K562 (cell line): ENCODE measurements around the gene DNASE1L2. TPM values are rescaled to one million over a fixed set of nuclear protein-coding genes. Genes with fewer than 3 reads are reported as not detected.

Experiments used
- ATAC-seq: fragments of 200-7000 bp; cut with Tn5 transposase; 3 replicates; pipeline ENCODE4 v1.9.1; 2020; ENCODE audit warnings: moderate library complexity
- BruUV-seq: library from RNA; stranded (reverse); fragments of 400-500 nt; replicated peaks from 2 replicates; lab custom pipeline; 2021; lab: Mats Ljungman, UMichigan
- CTCF ChIA-PET: fragments of 300-600 bp; formaldehyde crosslinking; extraction: SDS; loops from one replicate; lab custom pipeline; 2021; ENCODE audit warnings: low intra/inter-chr PET ratio; lab: Yijun Ruan, JAX
- POLR2A ChIA-PET: fragments of 300-600, 350-650 bp; sonication (Branson Sonifier 250); formaldehyde crosslinking; extraction: SDS; loops from one replicate; lab custom pipeline; 2021; ENCODE audit warnings: antibody characterized with exemption, inconsistent platforms; lab: Yijun Ruan, JAX
- DNase-seq, 4 experiments: peaks; one replicate each; pipeline versions ENCODE4 v3.0.0 to v3.0.0-alpha.2; 2011 to 2018; ENCODE audit warnings: low spot score in 3 of 4, mixed read lengths in 3 of 4; ENCODE audit errors: extremely low read depth in 1 of 4
- FAIRE-seq: peaks from 2 replicates; lab custom pipeline; 2011; peaks lifted over from hg19 to GRCh38; lab: Jason Lieb, UNC
- H2AFZ ChIP-seq: 2 replicates; pipeline ENCODE4 v1.6.0; 2011; ENCODE audit warnings: low read depth, low read length, control low read depth, inconsistent platforms
- H3K27ac ChIP-seq: fragments of 200-600 bp; 3 replicates; pipeline ENCODE4 v1.8.0; 2011; ENCODE audit warnings: low read depth, mild to moderate bottlenecking, control low read depth, inconsistent platforms, low read length, moderate library complexity, mixed read lengths; ENCODE audit errors: extremely low read depth
- H3K27me3 ChIP-seq, 2 experiments: fragments of 300-600 bp in 1 of 2; 2 replicates in 1 of 2; 3 replicates in 1 of 2; pipeline versions ENCODE4 v1.6.0 to v1.8.0; 2011; ENCODE audit warnings: inconsistent platforms in 2 of 2, low read length in 2 of 2, mild to moderate bottlenecking in 1 of 2, mixed read lengths in 1 of 2, moderate library complexity in 1 of 2; ENCODE audit not compliant: control insufficient read depth in 2 of 2, insufficient read depth in 2 of 2
- H3K36me3 ChIP-seq: fragments of 300-600 bp; 3 replicates; pipeline ENCODE4 v1.8.0; 2011; ENCODE audit warnings: mild to moderate bottlenecking, low read length, inconsistent platforms; ENCODE audit not compliant: control insufficient read depth, insufficient read depth
- H3K4me1 ChIP-seq, 2 experiments: fragments of 200-600 bp in 1 of 2; replicated peaks in 1 of 2; 2 replicates in 1 of 2; 3 replicates in 1 of 2; pipeline versions ENCODE4 v1.5.1 to v1.8.0; 2011; ENCODE audit warnings: inconsistent platforms in 2 of 2, low read length in 2 of 2, mild to moderate bottlenecking in 1 of 2, mixed read lengths in 1 of 2, moderate library complexity in 1 of 2; ENCODE audit not compliant: control insufficient read depth in 2 of 2, insufficient read depth in 2 of 2
- H3K4me2 ChIP-seq: 2 replicates; pipeline ENCODE4 v1.6.1; 2011; ENCODE audit warnings: low read length, control low read depth, inconsistent platforms, mixed read lengths; ENCODE audit not compliant: insufficient read depth
- H3K4me3 ChIP-seq: fragments of 200-600 bp; sonication (generic), shearing (Covaris generic); 2 replicates; pipeline ENCODE4 v1.5.1; 2016; ENCODE audit warnings: control low read depth, inconsistent platforms
- H3K79me2 ChIP-seq: fragments of 200-600 bp; 3 replicates; pipeline ENCODE4 v1.8.0; 2011; ENCODE audit warnings: low read length, inconsistent platforms; ENCODE audit not compliant: control insufficient read depth, insufficient read depth
- H3K9ac ChIP-seq, 2 experiments: 2 replicates each; pipeline versions ENCODE4 v1.6.0 to v1.6.1; 2011; ENCODE audit warnings: low read depth in 2 of 2, low read length in 2 of 2, control low read depth in 1 of 2, inconsistent platforms in 1 of 2, mild to moderate bottlenecking in 1 of 2, mixed read lengths in 1 of 2; ENCODE audit not compliant: insufficient read depth in 1 of 2
- H3K9me1 ChIP-seq: one replicate; pipeline ENCODE4 v1.6.0; 2011; ENCODE audit warnings: inconsistent platforms, mild to moderate bottlenecking, low read length, moderate library complexity; ENCODE audit not compliant: control insufficient read depth, insufficient read depth
- H3K9me3 ChIP-seq: replicated peaks from 2 replicates; pipeline ENCODE4 v1.5.1; 2011; ENCODE audit warnings: low read depth, low read length, inconsistent platforms; ENCODE audit not compliant: control insufficient read depth, insufficient read depth
- H4K20me1 ChIP-seq: replicated peaks from 2 replicates; pipeline ENCODE4 v1.6.1; 2011; ENCODE audit warnings: low read length, inconsistent platforms, mixed read lengths; ENCODE audit not compliant: control insufficient read depth, insufficient read depth
- MCM5 ChIP-seq: fragments of 450-650 bp; IDR thresholded peaks from 2 replicates; pipeline ENCODE4 v1.6.1; 2016; ENCODE audit warnings: low read depth
- PTTG1 ChIP-seq: fragments of 450-650 bp; IDR thresholded peaks from 2 replicates; pipeline ENCODE4 v1.6.1; 2016; ENCODE audit warnings: low read depth, mild to moderate bottlenecking, missing genetic modification characterization, missing compliant biosample characterization
- RCOR1 ChIP-seq, 2 experiments: IDR thresholded peaks; 2 replicates each; pipeline ENCODE4 v1.6.1; 2012; ENCODE audit warnings: low read depth in 2 of 2, low read length in 2 of 2, borderline replicate concordance in 1 of 2, improper control_type of control experiment in 1 of 2
- SIRT6 ChIP-seq: IDR thresholded peaks from one replicate; pipeline ENCODE4 v1.6.1; 2012; ENCODE audit warnings: low read depth, mild to moderate bottlenecking, control low read depth, inconsistent platforms, low read length, moderate library complexity
- TGIF2 ChIP-seq: sonication (generic); formaldehyde crosslinking; IDR thresholded peaks from 2 replicates; pipeline ENCODE4 v1.8.1; 2022; ENCODE audit warnings: mild to moderate bottlenecking, missing genetic modification reagents, moderate library complexity
- ZC3H8 ChIP-seq: fragments of 450-650 bp; IDR thresholded peaks from 2 replicates; pipeline ENCODE4 v1.6.1; 2017
- ZFPM2 ChIP-seq: fragments of 250-450 bp; sonication (Bioruptor Pico); IDR thresholded peaks from 2 replicates; pipeline ENCODE4 v1.5.1; 2022; ENCODE audit warnings: mild to moderate bottlenecking
- ZNF184 ChIP-seq: sonication (generic); formaldehyde crosslinking; IDR thresholded peaks from 2 replicates; pipeline ENCODE4 v1.5.0; 2020; ENCODE audit warnings: missing genetic modification reagents
- ZNF436 ChIP-seq: fragments of 250-450, 450-650 bp; sonication (Bioruptor Pico); formaldehyde crosslinking; IDR thresholded peaks from 2 replicates; pipeline ENCODE4 v1.7.0; 2020; ENCODE audit warnings: mild to moderate bottlenecking
- ZNF511 ChIP-seq: sonication (generic); formaldehyde crosslinking; IDR thresholded peaks from 2 replicates; pipeline ENCODE4 v1.8.0; 2022; ENCODE audit warnings: mild to moderate bottlenecking, missing genetic modification reagents
- ZNF589 ChIP-seq: fragments of 200-800 bp; sonication (Bioruptor generic); IDR thresholded peaks from 2 replicates; pipeline ENCODE4 v1.6.1; 2016; ENCODE audit warnings: low read depth, missing genetic modification characterization, missing compliant biosample characterization
- ZSCAN29 ChIP-seq: fragments of 450-650 bp; IDR thresholded peaks from 2 replicates; pipeline ENCODE4 v1.6.1; 2017
- WGBS: fragments of 100-300 bp; shearing (Covaris generic); methylation state at CpG from one replicate; pipeline ENCODE4 v1.1.6; 2016; ENCODE audit warnings: low coverage, mixed read lengths; ENCODE audit not compliant: insufficient coverage; ENCODE audit errors: missing lambda C conversion rate; 5-methylcytosine and 5-hydroxymethylcytosine counted together
- in situ Hi-C: fragments of 300-500 bp; cut with MboI; formaldehyde crosslinking; loops from 4 replicates; pipeline ENCODE4 v1.15.0; 2018; ENCODE audit warnings: inconsistent platforms, mixed read lengths
- intact Hi-C: fragments of 100-400 bp; cut with micrococcal nuclease; formaldehyde crosslinking; loops from 2 replicates; pipeline ENCODE4 v1.14.2; 2022
- polyA plus RNA-seq, 8 experiments: library from polyadenylated mRNA; depleted of rRNA in 4 of 8; stranded (reverse) in 5 of 8; unstranded in 3 of 8; fragments of >200 nt; fragmentation: Nextera tagmentation in 2 of 8; fragmentation: Illumina TruSeq in 1 of 8; extraction: Ambion mirVana in 2 of 8; extraction: Trizol in 1 of 8; gene quantifications; 2 replicates each; pipeline versions ENCODE4 v1.2.1 to v1.2.3, GENCODE V29; 2011 to 2014; ENCODE audit warnings: inconsistent platforms in 1 of 8, missing spikeins in 1 of 8
- total RNA-seq, 7 experiments: library from RNA; depleted of rRNA in 6 of 7; stranded (reverse); fragments of >200 nt in 6 of 7; fragmentation: Illumina TruSeq in 2 of 7; extraction: Trizol in 2 of 7; gene quantifications; 2 replicates each; pipeline versions ENCODE4 v1.2.1 to v1.2.3, GENCODE V29; 2011 to 2021; ENCODE audit warnings: low replicate concordance in 1 of 7
- TF ChIP-seq, protein P1 (sequence below): fragments of 250-450 bp; sonication (Bioruptor Pico); IDR thresholded peaks from 2 replicates; pipeline ENCODE4 v1.4.0; 2020; ENCODE audit warnings: mild to moderate bottlenecking, moderate library complexity, borderline replicate concordance
- TF ChIP-seq, protein P2 (sequence below): fragments of 250-450 bp; sonication (Bioruptor Pico); IDR thresholded peaks from 2 replicates; pipeline ENCODE4 v1.8.0; 2022; ENCODE audit warnings: inconsistent platforms, mild to moderate bottlenecking, moderate library complexity, borderline replicate concordance
- TF ChIP-seq, protein P3 (sequence below): sonication (generic); formaldehyde crosslinking; IDR thresholded peaks from 2 replicates; pipeline ENCODE4 v1.4.0; 2020; ENCODE audit warnings: mild to moderate bottlenecking, missing genetic modification reagents

The DNASE1L2 gene
- total and polyA plus RNA-seq, 9 of the 15 experiments (the other 6 are each of a cell fraction or from before 2014, with no cell fraction given), result 0.08 to 2.7 (median 1.7) TPM; not detected in 1

- TF ChIP-seq, protein P1, sequence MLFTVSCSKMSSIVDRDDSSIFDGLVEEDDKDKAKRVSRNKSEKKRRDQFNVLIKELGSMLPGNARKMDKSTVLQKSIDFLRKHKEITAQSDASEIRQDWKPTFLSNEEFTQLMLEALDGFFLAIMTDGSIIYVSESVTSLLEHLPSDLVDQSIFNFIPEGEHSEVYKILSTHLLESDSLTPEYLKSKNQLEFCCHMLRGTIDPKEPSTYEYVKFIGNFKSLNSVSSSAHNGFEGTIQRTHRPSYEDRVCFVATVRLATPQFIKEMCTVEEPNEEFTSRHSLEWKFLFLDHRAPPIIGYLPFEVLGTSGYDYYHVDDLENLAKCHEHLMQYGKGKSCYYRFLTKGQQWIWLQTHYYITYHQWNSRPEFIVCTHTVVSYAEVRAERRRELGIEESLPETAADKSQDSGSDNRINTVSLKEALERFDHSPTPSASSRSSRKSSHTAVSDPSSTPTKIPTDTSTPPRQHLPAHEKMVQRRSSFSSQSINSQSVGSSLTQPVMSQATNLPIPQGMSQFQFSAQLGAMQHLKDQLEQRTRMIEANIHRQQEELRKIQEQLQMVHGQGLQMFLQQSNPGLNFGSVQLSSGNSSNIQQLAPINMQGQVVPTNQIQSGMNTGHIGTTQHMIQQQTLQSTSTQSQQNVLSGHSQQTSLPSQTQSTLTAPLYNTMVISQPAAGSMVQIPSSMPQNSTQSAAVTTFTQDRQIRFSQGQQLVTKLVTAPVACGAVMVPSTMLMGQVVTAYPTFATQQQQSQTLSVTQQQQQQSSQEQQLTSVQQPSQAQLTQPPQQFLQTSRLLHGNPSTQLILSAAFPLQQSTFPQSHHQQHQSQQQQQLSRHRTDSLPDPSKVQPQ (CRISPR knock-in tag), result no peak
- no peak for TF ChIP-seq ZNF184 (CRISPR knock-in tag)
- TF ChIP-seq PTTG1 (tag), result no peak
- no peak for TF ChIP-seq MCM5
- TF ChIP-seq RCOR1 (IDR thresholded peaks at IDR 0.05; ENCODE audit: borderline replicate concordance in 1 of 2, low read depth in 2 of 2, low read length in 2 of 2), result peak in 1 of 2 experiments; percentile 67; a peak in 3 of 4 replicates
- no peak for TF ChIP-seq SIRT6
- TF ChIP-seq, all 486 proteins: peak for 9
These were observed 38.5 kb upstream of the DNASE1L2 start (continued) for GRCh38 chr16:2197765-2198164.

DNA sequence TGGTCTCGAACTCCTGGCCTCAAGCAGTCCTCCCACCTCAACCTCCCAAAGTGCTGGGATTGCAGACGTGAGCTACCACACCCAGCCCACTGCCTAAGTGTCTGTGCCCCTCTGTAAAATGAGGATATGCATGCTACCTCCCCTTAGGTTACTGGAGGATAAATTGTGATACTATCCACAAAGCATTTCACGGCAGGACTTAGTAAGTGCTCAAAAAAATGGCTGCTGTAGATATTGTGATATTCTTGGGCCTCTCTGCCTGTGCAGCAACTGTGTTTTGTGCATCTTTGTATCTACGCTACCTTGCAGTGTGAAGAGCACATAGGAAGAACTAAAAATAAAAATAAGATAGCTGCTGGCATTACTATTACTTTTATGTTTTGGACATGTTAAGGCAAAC lies 38.0 kb upstream of the DNASE1L2 start:
- BruUV-seq, result no TSS peak
- no peak for DNase-seq

More for the DNA sequence above, 38.0 kb upstream of the DNASE1L2 start:
- FAIRE-seq, result no peak
- in situ Hi-C loops, result no loop called here
- POLR2A ChIA-PET, result interaction anchor here (0.7 kb wide), 1 partner anchor 53 kb away, joined by 4 read pairs; the partner anchor contains the start of gene ECI1
- peaks cover 3 to 51% of the 10 kb centered on the region in 2 experiments; a peak in 4 of 5 replicates for H3K4me1 ChIP-seq
- no peaks in the 10 kb centered on the region for H3K9me3 ChIP-seq
- H3K27me3 ChIP-seq, result peaks cover 0 to 5% of the 10 kb centered on the region in 2 experiments; a peak in 2 of 5 replicates
- H3K4me2 ChIP-seq, result no peak overlapping the region
- H3K79me2 ChIP-seq, result no peaks in the 10 kb centered on the region
- H3K9me1 ChIP-seq, result no peaks in the 10 kb centered on the region
- no peaks in the 10 kb centered on the region for H3K36me3 ChIP-seq
- CTCF ChIA-PET, result no interaction called here
- 34% methylated on average over 4 of the region's 4 CpGs for WGBS
- intact Hi-C loops, result loop anchor here (5.0 kb wide), 2 partner anchors 54 to 299 kb away; partner anchors contain the start of gene ECI1
- H3K27ac ChIP-seq, result no peak overlapping the region
- H3K9ac ChIP-seq, result no peak overlapping the region
- ATAC-seq, result no peak
- H4K20me1 ChIP-seq, result 0 out of 2 replicates have a peak, but pooled peaks cover 3% of the 10 kb centered on the region
- H3K4me3 ChIP-seq, result no peak overlapping the region
- TF ChIP-seq ZNF511 (CRISPR knock-in tag) (no peak), ZC3H8 (no peak), ZFPM2 (no peak), ZNF436 (CRISPR knock-in tag) (no peak), ZSCAN29 (no peak), ZNF589 (no peak), TGIF2 (no peak)
- TF ChIP-seq, protein P2, sequence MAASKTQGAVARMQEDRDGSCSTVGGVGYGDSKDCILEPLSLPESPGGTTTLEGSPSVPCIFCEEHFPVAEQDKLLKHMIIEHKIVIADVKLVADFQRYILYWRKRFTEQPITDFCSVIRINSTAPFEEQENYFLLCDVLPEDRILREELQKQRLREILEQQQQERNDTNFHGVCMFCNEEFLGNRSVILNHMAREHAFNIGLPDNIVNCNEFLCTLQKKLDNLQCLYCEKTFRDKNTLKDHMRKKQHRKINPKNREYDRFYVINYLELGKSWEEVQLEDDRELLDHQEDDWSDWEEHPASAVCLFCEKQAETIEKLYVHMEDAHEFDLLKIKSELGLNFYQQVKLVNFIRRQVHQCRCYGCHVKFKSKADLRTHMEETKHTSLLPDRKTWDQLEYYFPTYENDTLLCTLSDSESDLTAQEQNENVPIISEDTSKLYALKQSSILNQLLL (CRISPR knock-in tag), result no peak
- TF ChIP-seq, protein P3, sequence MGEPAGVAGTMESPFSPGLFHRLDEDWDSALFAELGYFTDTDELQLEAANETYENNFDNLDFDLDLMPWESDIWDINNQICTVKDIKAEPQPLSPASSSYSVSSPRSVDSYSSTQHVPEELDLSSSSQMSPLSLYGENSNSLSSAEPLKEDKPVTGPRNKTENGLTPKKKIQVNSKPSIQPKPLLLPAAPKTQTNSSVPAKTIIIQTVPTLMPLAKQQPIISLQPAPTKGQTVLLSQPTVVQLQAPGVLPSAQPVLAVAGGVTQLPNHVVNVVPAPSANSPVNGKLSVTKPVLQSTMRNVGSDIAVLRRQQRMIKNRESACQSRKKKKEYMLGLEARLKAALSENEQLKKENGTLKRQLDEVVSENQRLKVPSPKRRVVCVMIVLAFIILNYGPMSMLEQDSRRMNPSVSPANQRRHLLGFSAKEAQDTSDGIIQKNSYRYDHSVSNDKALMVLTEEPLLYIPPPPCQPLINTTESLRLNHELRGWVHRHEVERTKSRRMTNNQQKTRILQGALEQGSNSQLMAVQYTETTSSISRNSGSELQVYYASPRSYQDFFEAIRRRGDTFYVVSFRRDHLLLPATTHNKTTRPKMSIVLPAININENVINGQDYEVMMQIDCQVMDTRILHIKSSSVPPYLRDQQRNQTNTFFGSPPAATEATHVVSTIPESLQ, result no peak
- H2AFZ ChIP-seq, result no peak overlapping the region
